Colonic mucosa (tissue), 4 donors: ENCODE measurements around the gene CEP131. TPM values are rescaled to one million over a fixed set of nuclear protein-coding genes. Genes with fewer than 3 reads are reported as not detected.
"Not testable (repeated sequence)": the region's sequence is repeated elsewhere in the genome, so short reads cannot be mapped to it uniquely, and the experiment has no call there.

Source experiments
- DNase-seq: peaks from one replicate; pipeline ENCODE4 v3.0.0-alpha.2; 2020
- H3K27ac ChIP-seq: fragments of 200-600 bp; one replicate; pipeline ENCODE4 v1.8.0; 2021
- H3K27me3 ChIP-seq: fragments of 200-600 bp; one replicate; pipeline ENCODE4 v1.8.0; 2021
- H3K36me3 ChIP-seq: fragments of 200-600 bp; one replicate; pipeline ENCODE4 v1.8.0; 2021
- H3K4me1 ChIP-seq: fragments of 200-600 bp; one replicate; pipeline ENCODE4 v1.8.0; 2021; ENCODE audit warnings: mild to moderate bottlenecking
- H3K4me3 ChIP-seq: fragments of 200-600 bp; one replicate; pipeline ENCODE4 v1.8.0; 2021
- H3K9ac ChIP-seq, 2 donors: one replicate each; pipeline ENCODE4 v1.7.0; 2013; ENCODE audit warnings: control low read depth in 2 of 2, low read depth in 2 of 2, low read length in 2 of 2
- H3K9me3 ChIP-seq: fragments of 200-600 bp; one replicate; pipeline ENCODE4 v1.8.0; 2021
- CTCF ChIP-seq: fragments of 200-600 bp; IDR thresholded peaks from one replicate; pipeline ENCODE4 v1.8.0; 2022; ENCODE audit warnings: antibody characterized with exemption, mild to moderate bottlenecking
- intact Hi-C: fragments of 100-400 bp; cut with DNase I; formaldehyde crosslinking; loops from one replicate; pipeline ENCODE4 v1.14.1; 2022
- total RNA-seq, 2 donors: library from RNA; stranded (reverse); fragmentation: NEBNext Ultra II Directional in 1 of 2; extraction: Animal tissue kit (Norgen Biotek cat#: 25700) in 1 of 2; gene quantifications; one replicate each; pipeline ENCODE4 v1.2.1, GENCODE V29; 2021
- donor health status: healthy.
- donor health status: DM: no; HTN: no; CAD: no.
- donor health status: DM: no; HTN: no; CAD: no.

The CEP131 gene
- total RNA-seq, 2 donors from 2014 or later: 4.3 to 15.0 TPM

- no peak for TF ChIP-seq CTCF
- no peaks in the 10 kb centered on the region for H3K36me3 ChIP-seq
- DNase-seq: no peak
- intact Hi-C loops: no loop called here
- peaks cover 3% of the 10 kb centered on the region for H3K27me3 ChIP-seq
- no peaks in the 10 kb centered on the region for H3K4me1 ChIP-seq
- H3K9ac ChIP-seq: no peak overlapping the region
- H3K4me3 ChIP-seq: no peak overlapping the region
- H3K9me3 ChIP-seq: no peaks in the 10 kb centered on the region
- H3K27ac ChIP-seq: no peak overlapping the region
These were observed 65.6 kb downstream of the CEP131 start for GRCh38 chr17:81156866-81157805.

GRCh38 chr17:81154961-81155360, 67.8 kb downstream of the CEP131 start:
- Histone ChIP-seq H3K36me3 (no peaks in the 10 kb centered on the region), H3K27ac (no peak overlapping the region), H3K4me3 (no peak overlapping the region), H3K9ac (no peak overlapping the region), H3K4me1 (no peaks in the 10 kb centered on the region), H3K27me3 (no peaks in the 10 kb centered on the region), H3K9me3 (no peaks in the 10 kb centered on the region)
- no peak for TF ChIP-seq CTCF
- DNase-seq: no peak
- intact Hi-C loops: no loop called here

- DNase-seq, H3K9me3 ChIP-seq, H3K9ac ChIP-seq, H3K36me3 ChIP-seq, H3K27ac ChIP-seq, H3K4me3 ChIP-seq, H3K27me3 ChIP-seq, H3K4me1 ChIP-seq, intact Hi-C loops: not testable (repeated sequence)
These were observed 68.7 kb downstream of the CEP131 start for GRCh38 chr17:81154016-81154415.

DNA sequence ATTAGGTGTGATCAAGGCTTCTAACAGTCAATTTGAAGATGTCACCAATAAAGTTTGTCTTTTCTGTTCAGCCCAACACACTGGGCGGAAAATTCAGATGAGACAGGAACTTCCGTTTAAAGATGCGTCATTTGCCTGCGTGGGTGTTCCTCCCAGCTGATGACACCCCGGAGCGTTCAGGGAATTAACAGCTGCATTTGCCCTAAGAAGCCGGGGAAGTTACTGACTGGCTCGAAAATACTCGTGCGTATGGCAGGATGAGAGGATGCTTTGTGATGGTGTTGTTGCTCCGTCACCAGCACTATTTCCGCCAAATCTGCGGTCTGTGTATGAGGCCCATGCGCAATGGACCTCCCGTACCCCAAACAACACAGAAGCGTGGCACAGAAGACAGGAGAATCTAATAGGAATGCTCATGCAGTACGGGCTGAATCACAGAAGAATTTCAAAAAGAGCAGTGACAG, 69.4 kb downstream of the CEP131 start:
- intact Hi-C loops: no loop called here

GRCh38 chr17:81152288-81152828, 70.4 kb downstream of the CEP131 start:
- intact Hi-C loops: no loop called here
- Histone ChIP-seq H3K9me3 (no peaks in the 10 kb centered on the region), H3K4me1 (no peaks in the 10 kb centered on the region), H3K9ac (no peak overlapping the region), H3K36me3 (no peaks in the 10 kb centered on the region), H3K27ac (no peak overlapping the region), H3K27me3 (no peaks in the 10 kb centered on the region), H3K4me3 (no peak overlapping the region)
- DNase-seq: no peak
- TF ChIP-seq CTCF: no peak

More for the DNA sequence above, 69.4 kb downstream of the CEP131 start:
- no peak overlapping the region for H3K4me3 ChIP-seq
- no peaks in the 10 kb centered on the region for H3K9me3 ChIP-seq
- no peak overlapping the region for H3K27ac ChIP-seq
- H3K36me3 ChIP-seq: no peaks in the 10 kb centered on the region
- no peak for DNase-seq
- H3K4me1 ChIP-seq: no peaks in the 10 kb centered on the region
- no peak for TF ChIP-seq CTCF
- no peak overlapping the region for H3K9ac ChIP-seq
- no peaks in the 10 kb centered on the region for H3K27me3 ChIP-seq

GRCh38 chr17:81151278-81151677, 71.5 kb downstream of the CEP131 start:
- H3K4me1 ChIP-seq: no peaks in the 10 kb centered on the region
- no peak overlapping the region for H3K4me3 ChIP-seq
- no peaks in the 10 kb centered on the region for H3K36me3 ChIP-seq
- H3K27ac ChIP-seq: no peak overlapping the region
- H3K27me3 ChIP-seq: no peaks in the 10 kb centered on the region
- no peak for TF ChIP-seq CTCF
- no peak for DNase-seq
- intact Hi-C loops: no loop called here
- H3K9ac ChIP-seq: no peak overlapping the region
- no peaks in the 10 kb centered on the region for H3K9me3 ChIP-seq
